H1 (cell line): ENCODE measurements around the gene VAT1L. TPM values are rescaled to one million over a fixed set of nuclear protein-coding genes. Genes with fewer than 3 reads are reported as not detected.

Source experiments
- E2F6 ChIP-seq: IDR thresholded peaks from 2 replicates; pipeline ENCODE4 v1.6.1; 2012; ENCODE audit warnings: inconsistent platforms
- PHF8 ChIP-seq: fragments of 200-600 bp; sonication (generic); conservative IDR thresholded peaks from 2 replicates; pipeline ENCODE4 v1.7.1; 2012; ENCODE audit warnings: low read depth, mild to moderate bottlenecking, inconsistent platforms, low read length, moderate library complexity
- POLR2AphosphoS5 ChIP-seq: IDR thresholded peaks from 2 replicates; pipeline ENCODE4 v1.6.1; 2011; ENCODE audit warnings: low read depth, low read length
- RNF2 ChIP-seq: fragments of 200-900, 300-1000 bp; sonication (generic); IDR thresholded peaks from 2 replicates; pipeline ENCODE4 v1.7.1; 2016; ENCODE audit warnings: borderline replicate concordance, low read depth, mild to moderate bottlenecking, antibody characterized with exemption, low read length; ENCODE audit not compliant: poor library complexity, severe bottlenecking; ENCODE audit errors: missing control alignments
- TBP ChIP-seq: IDR thresholded peaks from 2 replicates; pipeline ENCODE4 v1.6.1; 2011; ENCODE audit warnings: low read depth, low read length, improper control_type of control experiment
- polyA plus RNA-seq, 7 experiments: library from polyadenylated mRNA; depleted of rRNA in 3 of 7; stranded (reverse) in 5 of 7; unstranded in 2 of 7; fragments of >200 nt in 5 of 7; fragments of 200-250 nt in 2 of 7; gene quantifications; 1 replicate in 5 of 7; 2 replicates in 1 of 7; 4 replicates in 1 of 7; pipeline versions ENCODE4 v1.2.1 to v1.2.3, GENCODE V29; 2011 to 2013; ENCODE audit warnings: missing spikeins in 2 of 7, mixed read lengths in 2 of 7
- total RNA-seq: library from RNA; stranded (reverse); fragmentation: NEBNext Ultra II Directional; extraction: Animal tissue kit (Norgen Biotek cat#: 25700); gene quantifications from 2 replicates; pipeline ENCODE4 v1.2.1, GENCODE V29; 2021

Gene VAT1L
- total and polyA plus RNA-seq, 2 of the 8 experiments (the other 6 are each of a cell fraction or from before 2014, with no cell fraction given), result 46.3 to 48.2 TPM

GRCh38 chr16:77775911-77776909, 12.2 kb upstream of the VAT1L start (continued):
- TF ChIP-seq TBP, result no peak
- no peak for TF ChIP-seq POLR2AphosphoS5
- TF ChIP-seq RNF2, result no peak
- no peak for TF ChIP-seq PHF8
- no peak for TF ChIP-seq E2F6
